HEK293 (cell line): Measurements from ENCODE around the gene SERGEF.

Experiments
- CTCF ChIA-PET: fragments of 350-600 bp; formaldehyde crosslinking; extraction: SDS; loops from one replicate; lab custom pipeline; 2021; ENCODE audit warnings: antibody characterized with exemption; lab: Yijun Ruan, JAX
- POLR2A ChIA-PET: fragments of 300-600 bp; formaldehyde crosslinking; extraction: SDS; loops from one replicate; lab custom pipeline; 2020; ENCODE audit warnings: antibody characterized with exemption, inconsistent platforms; lab: Yijun Ruan, JAX
- H3K27ac ChIP-seq: fragments of 200-500 bp; sonication (Bioruptor generic); 2 replicates; pipeline ENCODE4 v1.5.1; 2014; ENCODE audit warnings: low read depth, low read length, control low read depth, inconsistent platforms; ENCODE audit errors: extremely low read depth
- H3K36me3 ChIP-seq, 2 experiments: fragments of 200-500 bp in 1 of 2; sonication (Bioruptor generic) in 1 of 2; 1 replicate in 1 of 2; 2 replicates in 1 of 2; pipeline ENCODE4 v1.5.1; 2014 to 2017; ENCODE audit warnings: inconsistent platforms in 2 of 2, low read length in 2 of 2; ENCODE audit not compliant: control insufficient read depth in 2 of 2, insufficient read depth in 1 of 2
- H3K4me1 ChIP-seq: fragments of 200-500 bp; sonication (Bioruptor generic); 2 replicates; pipeline ENCODE4 v1.5.1; 2014; ENCODE audit warnings: mild to moderate bottlenecking, low read length, inconsistent platforms; ENCODE audit not compliant: control insufficient read depth, insufficient read depth
- H3K4me3 ChIP-seq: 2 replicates; pipeline ENCODE4 v1.5.1; 2011; ENCODE audit warnings: low read depth, mild to moderate bottlenecking, control low read depth, low read length, moderate library complexity
- H3K9me3 ChIP-seq: fragments of 200-500 bp; sonication (Bioruptor generic); 2 replicates; pipeline ENCODE4 v1.5.1; 2014; ENCODE audit warnings: low read depth, low read length, inconsistent platforms; ENCODE audit not compliant: control insufficient read depth, insufficient read depth
- HOXC10 ChIP-seq: sonication (generic); formaldehyde crosslinking; IDR thresholded peaks from 2 replicates; pipeline ENCODE4 v1.8.1; 2023; ENCODE audit warnings: mild to moderate bottlenecking, missing genetic modification reagents
- SP7 ChIP-seq: fragments of 450-650 bp; formaldehyde crosslinking; IDR thresholded peaks from 2 replicates; pipeline ENCODE4 v1.5.1; 2016; ENCODE audit warnings: missing biosample characterization, missing genetic modification characterization
- ZBTB17 ChIP-seq: fragments of 450-650 bp; formaldehyde crosslinking; IDR thresholded peaks from 2 replicates; pipeline ENCODE4 v1.5.1; 2016; ENCODE audit warnings: missing biosample characterization, missing genetic modification characterization
- ZBTB20 ChIP-seq: fragments of 450-650 bp; formaldehyde crosslinking; IDR thresholded peaks from 2 replicates; pipeline ENCODE4 v1.5.1; 2016; ENCODE audit warnings: missing biosample characterization, missing genetic modification characterization
- ZBTB21 ChIP-seq: fragments of 450-650 bp; formaldehyde crosslinking; IDR thresholded peaks from 2 replicates; pipeline ENCODE4 v1.5.1; 2017; ENCODE audit warnings: missing biosample characterization, missing genetic modification characterization
- ZBTB48 ChIP-seq: fragments of 450-650 bp; formaldehyde crosslinking; IDR thresholded peaks from 2 replicates; pipeline ENCODE4 v1.5.1; 2016; ENCODE audit warnings: missing biosample characterization, missing genetic modification characterization
- ZBTB7A ChIP-seq: fragments of 450-650 bp; formaldehyde crosslinking; IDR thresholded peaks from 2 replicates; pipeline ENCODE4 v1.5.1; 2016; ENCODE audit warnings: low read depth, missing biosample characterization, missing genetic modification characterization
- ZNF16 ChIP-seq: fragments of 450-650 bp; formaldehyde crosslinking; IDR thresholded peaks from 2 replicates; pipeline ENCODE4 v1.5.1; 2016; ENCODE audit warnings: low read depth, missing biosample characterization, missing genetic modification characterization
- ZNF501 ChIP-seq: fragments of 450-650 bp; formaldehyde crosslinking; IDR thresholded peaks from 2 replicates; pipeline ENCODE4 v1.5.1; 2016; ENCODE audit warnings: missing biosample characterization, missing genetic modification characterization
- ZNF530 ChIP-seq: fragments of 450-650 bp; formaldehyde crosslinking; IDR thresholded peaks from 2 replicates; pipeline ENCODE4 v1.5.1; 2016; ENCODE audit warnings: low read depth, missing biosample characterization, missing genetic modification characterization
- ZNF560 ChIP-seq: fragments of 450-650 bp; formaldehyde crosslinking; IDR thresholded peaks from 2 replicates; pipeline ENCODE4 v1.5.1; 2017; ENCODE audit warnings: missing biosample characterization, missing genetic modification characterization, borderline replicate concordance
- ZNF629 ChIP-seq: fragments of 450-650 bp; formaldehyde crosslinking; IDR thresholded peaks from 2 replicates; pipeline ENCODE4 v1.5.1; 2017; ENCODE audit warnings: missing biosample characterization, missing genetic modification characterization
- ZNF660 ChIP-seq: fragments of 450-650 bp; IDR thresholded peaks from 2 replicates; pipeline ENCODE4 v1.5.1; 2018; ENCODE audit warnings: missing biosample characterization, mild to moderate bottlenecking, missing genetic modification characterization
- TF ChIP-seq, protein P1 (sequence below): fragments of 450-650 bp; formaldehyde crosslinking; IDR thresholded peaks from 2 replicates; pipeline ENCODE4 v1.5.1; 2016; ENCODE audit warnings: missing biosample characterization, missing genetic modification characterization
- TF ChIP-seq, protein P2 (sequence below): fragments of 450-650 bp; formaldehyde crosslinking; IDR thresholded peaks from 2 replicates; pipeline ENCODE4 v1.5.1; 2016; ENCODE audit warnings: missing biosample characterization, missing genetic modification characterization
- TF ChIP-seq, protein P3 (sequence below): fragments of 450-650 bp; formaldehyde crosslinking; IDR thresholded peaks from 2 replicates; pipeline ENCODE4 v1.5.1; 2016; ENCODE audit warnings: missing biosample characterization, missing genetic modification characterization, low read depth
- TF ChIP-seq, protein P4 (sequence below): fragments of 450-650 bp; formaldehyde crosslinking; IDR thresholded peaks from 2 replicates; pipeline ENCODE4 v1.5.1; 2016; ENCODE audit warnings: missing biosample characterization, missing genetic modification characterization
- TF ChIP-seq, protein P5 (sequence below): fragments of 450-650 bp; formaldehyde crosslinking; IDR thresholded peaks from 2 replicates; pipeline ENCODE4 v1.5.1; 2016; ENCODE audit warnings: missing biosample characterization, missing genetic modification characterization

SERGEF gene

DNA sequence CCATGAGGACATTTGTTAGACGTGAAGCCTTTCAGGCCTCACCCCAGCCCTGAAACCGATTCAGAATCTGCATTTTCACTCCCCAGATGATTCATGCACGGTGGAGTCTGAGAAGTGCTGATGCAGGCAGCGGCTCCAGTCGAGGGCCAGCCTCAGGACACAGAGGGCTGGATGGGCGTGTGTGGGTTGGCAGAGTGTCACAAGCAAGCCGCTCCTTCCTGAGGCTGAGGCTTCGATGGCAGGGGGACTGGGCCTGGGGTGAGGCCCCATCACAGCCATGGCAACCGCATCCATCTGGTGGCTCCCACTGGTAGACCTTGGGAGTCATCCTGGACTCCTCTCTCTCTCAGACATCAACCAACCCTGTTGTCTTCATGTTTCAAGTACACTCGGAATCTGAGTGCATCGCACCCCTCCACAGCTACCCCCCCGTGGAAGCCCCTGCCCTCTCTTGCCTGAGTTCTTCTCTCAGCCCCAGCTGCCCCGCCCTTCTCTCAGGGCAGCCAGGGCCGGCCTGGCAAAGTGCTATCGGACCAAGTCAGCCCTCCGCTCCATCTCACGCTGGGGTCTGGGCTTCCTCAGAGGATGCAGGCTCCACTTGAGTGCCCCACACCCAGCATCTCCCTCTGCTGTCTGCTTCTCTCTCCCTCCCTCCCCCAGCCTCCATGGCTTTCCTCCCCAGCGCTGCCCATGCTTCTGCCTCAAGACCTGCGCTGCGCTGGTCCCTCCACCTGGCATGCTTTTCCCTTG, 267.6 kb downstream of the SERGEF start:
- Histone ChIP-seq H3K4me1 (no peaks in the 10 kb centered on the region), H3K27ac (no peak overlapping the region), H3K4me3 (no peak overlapping the region), H3K9me3 (no peaks in the 10 kb centered on the region), H3K36me3 (no peaks in the 10 kb centered on the region)
- ChIA-PET CTCF (interaction anchor here (4.6 to 4.8 kb wide), 2 partner anchors 14 to 15 kb away, joined by 25 to 28 read pairs; no protein-coding TSS in a partner anchor), POLR2A (no interaction called here)
- TF ChIP-seq ZBTB48 (tag by site-specific recombination) (no peak), ZBTB7A (no peak)
- TF ChIP-seq, protein P1, sequence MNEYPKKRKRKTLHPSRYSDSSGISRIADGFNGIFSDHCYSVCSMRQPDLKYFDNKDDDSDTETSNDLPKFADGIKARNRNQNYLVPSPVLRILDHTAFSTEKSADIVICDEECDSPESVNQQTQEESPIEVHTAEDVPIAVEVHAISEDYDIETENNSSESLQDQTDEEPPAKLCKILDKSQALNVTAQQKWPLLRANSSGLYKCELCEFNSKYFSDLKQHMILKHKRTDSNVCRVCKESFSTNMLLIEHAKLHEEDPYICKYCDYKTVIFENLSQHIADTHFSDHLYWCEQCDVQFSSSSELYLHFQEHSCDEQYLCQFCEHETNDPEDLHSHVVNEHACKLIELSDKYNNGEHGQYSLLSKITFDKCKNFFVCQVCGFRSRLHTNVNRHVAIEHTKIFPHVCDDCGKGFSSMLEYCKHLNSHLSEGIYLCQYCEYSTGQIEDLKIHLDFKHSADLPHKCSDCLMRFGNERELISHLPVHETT, result no peak

DNA sequence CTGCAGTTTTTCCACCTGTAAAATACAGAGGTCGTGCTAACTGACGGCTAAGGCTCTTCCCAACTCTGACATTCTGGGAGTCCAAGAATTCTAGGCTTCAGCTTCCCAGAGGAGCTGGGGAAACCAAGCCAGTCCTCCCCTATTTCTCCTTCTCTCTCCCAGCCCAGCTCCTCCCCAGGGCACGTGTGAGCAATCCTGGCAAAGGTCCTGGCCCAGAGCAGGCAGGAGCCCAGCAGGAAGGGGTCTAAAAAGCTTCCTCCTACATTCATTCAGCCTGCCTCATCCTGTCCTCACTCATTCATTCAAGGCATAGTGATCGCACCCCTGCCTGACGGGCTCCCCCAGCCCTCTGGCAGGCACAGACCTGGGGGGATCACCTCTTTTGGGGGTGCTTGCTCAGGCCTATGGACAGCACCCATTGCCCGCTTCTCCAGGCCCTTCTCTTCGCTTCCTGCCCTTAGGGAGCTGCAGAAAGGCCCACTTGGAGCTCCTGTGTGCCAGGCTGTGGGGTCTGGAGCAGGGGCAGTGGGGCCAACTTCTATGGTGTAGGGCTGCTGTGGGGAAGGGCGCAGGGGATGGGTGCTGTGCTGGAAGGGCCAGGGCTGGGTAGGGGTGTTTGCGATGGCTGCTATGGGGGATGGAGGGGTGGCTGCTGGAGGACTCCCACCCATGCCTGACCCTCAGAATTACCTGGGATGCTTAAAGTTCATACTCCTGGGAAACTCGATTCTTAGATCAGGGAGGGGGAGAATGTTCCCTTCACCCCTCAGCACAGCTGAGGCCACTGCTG, 268.5 kb downstream of the SERGEF start:
- ChIA-PET CTCF (interaction anchor here (0.6 to 4.8 kb wide), 5 partner anchors 11 to 229 kb away, joined by 3 to 25 read pairs (median 4); no protein-coding TSS in a partner anchor), POLR2A (interaction anchor here (0.6 kb wide), 1 partner anchor 269 kb away, joined by 3 read pairs; the partner anchor contains the start of gene SERGEF)
- Histone ChIP-seq H3K36me3 (no peaks in the 10 kb centered on the region), H3K4me3 (no peak overlapping the region), H3K9me3 (no peaks in the 10 kb centered on the region), H3K4me1 (no peaks in the 10 kb centered on the region), H3K27ac (no peak overlapping the region)
- TF ChIP-seq ZNF560 (tag by site-specific recombination) (no peak), ZBTB20 (no peak), ZNF501 (no peak), ZNF16 (tag by site-specific recombination) (no peak), ZNF530 (tag by site-specific recombination) (no peak), HOXC10 (CRISPR knock-in tag) (no peak)
- TF ChIP-seq, protein P1, result no peak
- TF ChIP-seq, protein P2, sequence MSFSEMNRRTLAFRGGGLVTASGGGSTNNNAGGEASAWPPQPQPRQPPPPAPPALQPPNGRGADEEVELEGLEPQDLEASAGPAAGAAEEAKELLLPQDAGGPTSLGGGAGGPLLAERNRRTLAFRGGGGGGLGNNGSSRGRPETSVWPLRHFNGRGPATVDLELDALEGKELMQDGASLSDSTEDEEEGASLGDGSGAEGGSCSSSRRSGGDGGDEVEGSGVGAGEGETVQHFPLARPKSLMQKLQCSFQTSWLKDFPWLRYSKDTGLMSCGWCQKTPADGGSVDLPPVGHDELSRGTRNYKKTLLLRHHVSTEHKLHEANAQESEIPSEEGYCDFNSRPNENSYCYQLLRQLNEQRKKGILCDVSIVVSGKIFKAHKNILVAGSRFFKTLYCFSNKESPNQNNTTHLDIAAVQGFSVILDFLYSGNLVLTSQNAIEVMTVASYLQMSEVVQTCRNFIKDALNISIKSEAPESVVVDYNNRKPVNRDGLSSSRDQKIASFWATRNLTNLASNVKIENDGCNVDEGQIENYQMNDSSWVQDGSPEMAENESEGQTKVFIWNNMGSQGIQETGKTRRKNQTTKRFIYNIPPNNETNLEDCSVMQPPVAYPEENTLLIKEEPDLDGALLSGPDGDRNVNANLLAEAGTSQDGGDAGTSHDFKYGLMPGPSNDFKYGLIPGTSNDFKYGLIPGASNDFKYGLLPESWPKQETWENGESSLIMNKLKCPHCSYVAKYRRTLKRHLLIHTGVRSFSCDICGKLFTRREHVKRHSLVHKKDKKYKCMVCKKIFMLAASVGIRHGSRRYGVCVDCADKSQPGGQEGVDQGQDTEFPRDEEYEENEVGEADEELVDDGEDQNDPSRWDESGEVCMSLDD (tag by site-specific recombination), result no peak

DNA sequence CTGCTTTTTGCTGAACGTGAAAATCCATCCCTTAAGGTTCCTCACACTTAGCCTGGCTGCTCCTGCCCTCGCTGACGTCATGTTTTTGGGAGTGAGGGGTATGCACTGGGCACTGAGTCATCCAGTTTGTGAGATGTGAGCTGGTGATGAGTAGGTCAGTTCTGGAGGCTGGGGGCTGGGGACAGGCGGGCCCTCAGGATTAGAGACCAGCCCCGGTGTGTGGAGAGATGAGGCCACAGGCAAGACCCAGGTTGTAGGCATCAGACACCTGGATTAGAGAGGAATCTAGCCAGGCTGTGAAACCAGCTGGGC, 269.1 kb downstream of the SERGEF start:
- ChIA-PET CTCF (interaction anchor here (0.6 to 4.8 kb wide), 5 partner anchors 10 to 229 kb away, joined by 3 to 25 read pairs (median 4); no protein-coding TSS in a partner anchor), POLR2A (no interaction called here)
- Histone ChIP-seq H3K4me1 (no peaks in the 10 kb centered on the region), H3K27ac (no peak overlapping the region), H3K36me3 (no peaks in the 10 kb centered on the region), H3K9me3 (no peaks in the 10 kb centered on the region), H3K4me3 (no peak overlapping the region)
- TF ChIP-seq, protein P3, sequence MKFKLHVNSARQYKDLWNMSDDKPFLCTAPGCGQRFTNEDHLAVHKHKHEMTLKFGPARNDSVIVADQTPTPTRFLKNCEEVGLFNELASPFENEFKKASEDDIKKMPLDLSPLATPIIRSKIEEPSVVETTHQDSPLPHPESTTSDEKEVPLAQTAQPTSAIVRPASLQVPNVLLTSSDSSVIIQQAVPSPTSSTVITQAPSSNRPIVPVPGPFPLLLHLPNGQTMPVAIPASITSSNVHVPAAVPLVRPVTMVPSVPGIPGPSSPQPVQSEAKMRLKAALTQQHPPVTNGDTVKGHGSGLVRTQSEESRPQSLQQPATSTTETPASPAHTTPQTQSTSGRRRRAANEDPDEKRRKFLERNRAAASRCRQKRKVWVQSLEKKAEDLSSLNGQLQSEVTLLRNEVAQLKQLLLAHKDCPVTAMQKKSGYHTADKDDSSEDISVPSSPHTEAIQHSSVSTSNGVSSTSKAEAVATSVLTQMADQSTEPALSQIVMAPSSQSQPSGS, result peak; percentile 81
- 0 out of 2 replicates have a peak, but pooled peaks have one; percentile 21 for TF ChIP-seq SP7 (tag by site-specific recombination)
- no peak for TF ChIP-seq ZNF560 (tag by site-specific recombination)
- 0 out of 2 replicates have a peak, but pooled peaks have one; percentile 47 for TF ChIP-seq ZNF660 (tag by site-specific recombination)
- TF ChIP-seq ZNF629, result peak; percentile 83
- peak; percentile 47; the same call in 1 of the 2 replicates for TF ChIP-seq ZBTB21 (tag by site-specific recombination)
- TF ChIP-seq, protein P4, sequence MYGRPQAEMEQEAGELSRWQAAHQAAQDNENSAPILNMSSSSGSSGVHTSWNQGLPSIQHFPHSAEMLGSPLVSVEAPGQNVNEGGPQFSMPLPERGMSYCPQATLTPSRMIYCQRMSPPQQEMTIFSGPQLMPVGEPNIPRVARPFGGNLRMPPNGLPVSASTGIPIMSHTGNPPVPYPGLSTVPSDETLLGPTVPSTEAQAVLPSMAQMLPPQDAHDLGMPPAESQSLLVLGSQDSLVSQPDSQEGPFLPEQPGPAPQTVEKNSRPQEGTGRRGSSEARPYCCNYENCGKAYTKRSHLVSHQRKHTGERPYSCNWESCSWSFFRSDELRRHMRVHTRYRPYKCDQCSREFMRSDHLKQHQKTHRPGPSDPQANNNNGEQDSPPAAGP (tag by site-specific recombination), result peak; percentile 64
- TF ChIP-seq, protein P5, sequence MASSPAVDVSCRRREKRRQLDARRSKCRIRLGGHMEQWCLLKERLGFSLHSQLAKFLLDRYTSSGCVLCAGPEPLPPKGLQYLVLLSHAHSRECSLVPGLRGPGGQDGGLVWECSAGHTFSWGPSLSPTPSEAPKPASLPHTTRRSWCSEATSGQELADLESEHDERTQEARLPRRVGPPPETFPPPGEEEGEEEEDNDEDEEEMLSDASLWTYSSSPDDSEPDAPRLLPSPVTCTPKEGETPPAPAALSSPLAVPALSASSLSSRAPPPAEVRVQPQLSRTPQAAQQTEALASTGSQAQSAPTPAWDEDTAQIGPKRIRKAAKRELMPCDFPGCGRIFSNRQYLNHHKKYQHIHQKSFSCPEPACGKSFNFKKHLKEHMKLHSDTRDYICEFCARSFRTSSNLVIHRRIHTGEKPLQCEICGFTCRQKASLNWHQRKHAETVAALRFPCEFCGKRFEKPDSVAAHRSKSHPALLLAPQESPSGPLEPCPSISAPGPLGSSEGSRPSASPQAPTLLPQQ (tag by site-specific recombination), result peak; percentile 46; the same call in 1 of the 2 replicates
- peak; percentile 87 for TF ChIP-seq ZBTB17
